ENCODE results near the gene NUBP2. TPM values are rescaled to one million over a fixed set of nuclear protein-coding genes. Genes with fewer than 3 reads are reported as not detected.

The NUBP2 gene
- total and polyA plus RNA-seq, 2 donors (not counting 3 experiments of a cell fraction or from before 2014, with no cell fraction given): 55.0 to 69.6 TPM

DNA sequence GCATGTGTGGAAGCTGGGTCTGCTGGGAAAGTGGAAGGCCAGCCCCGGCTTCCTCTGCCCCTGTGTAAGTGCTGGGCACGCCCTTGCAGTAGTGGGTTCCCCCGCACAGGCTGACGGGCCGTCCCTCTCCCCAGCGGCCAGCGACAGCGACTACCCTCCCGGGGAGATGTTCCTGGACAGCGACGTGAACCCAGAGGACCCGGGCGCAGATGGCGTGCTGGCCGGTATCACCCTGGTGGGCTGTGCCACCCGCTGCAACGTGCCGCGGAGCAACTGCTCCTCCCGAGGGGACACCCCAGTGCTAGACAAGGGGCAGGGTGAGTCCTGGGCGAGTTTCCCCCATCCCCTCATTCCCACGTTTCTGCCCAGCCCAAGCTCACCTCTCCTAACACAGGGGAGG lies 16.9 kb upstream of the NUBP2 start:
- H3K4me3 ChIP-seq (replicated peaks in 1 of 3; ENCODE audit: insufficient read depth in 1 of 3, low read depth in 1 of 3, low read length in 3 of 3): no peak overlapping the region
- POLR2A ChIA-PET: no interaction called here
- H4K20me1 ChIP-seq (replicated peaks; ENCODE audit: control insufficient read depth, extremely low read depth, insufficient read depth, low read length): no peaks in the 10 kb centered on the region
- CTCF ChIA-PET: interaction anchor here (1.4 to 1.6 kb wide), 2 partner anchors 42 to 402 kb away, joined by 4 read pairs; no protein-coding TSS in a partner anchor
- no TSS peak for BruUV-seq (replicated peaks)
- peaks cover 6% of the 10 kb centered on the region for H3K4me1 ChIP-seq (ENCODE audit: control insufficient read depth, extremely low read depth, insufficient read depth, low read length)
- H3K27ac ChIP-seq (ENCODE audit: insufficient read depth, low read depth, low read length): no peak overlapping the region
- H3K9me3 ChIP-seq (replicated peaks; ENCODE audit: control insufficient read depth, insufficient read depth, low read length): no peaks in the 10 kb centered on the region
- DNase-seq (ENCODE audit: low read depth, low spot score) (no peak), FAIRE-seq (no peak)
- no peaks in the 10 kb centered on the region for H3K27me3 ChIP-seq (ENCODE audit: control insufficient read depth in 2 of 2, insufficient read depth in 2 of 2, low read length in 2 of 2)
- no peak overlapping the region for H3K4me2 ChIP-seq (ENCODE audit: insufficient read depth, low read length)
- H3K36me3 ChIP-seq (ENCODE audit: control insufficient read depth in 2 of 2, extremely low read depth in 1 of 2, insufficient read depth in 2 of 2, low read length in 2 of 2): peaks cover 5 to 50% of the 10 kb centered on the region in 2 experiments
- intact Hi-C loops (cut with micrococcal nuclease) (no loop called here), dilution Hi-C loops (cut with MboI; ENCODE audit: extremely low pct_ligation_motif_present, low sequenced_read_pairs) (no loop called here)
- TF ChIP-seq EZH2 (IDR thresholded peaks at IDR 0.05; ENCODE audit: borderline replicate concordance, low read depth, low read length, severe bottlenecking): no peak
- TF ChIP-seq POLR2A (IDR thresholded peaks at IDR 0.05; ENCODE audit: low read depth, low read length): no peak
- no peak for TF ChIP-seq FOS (IDR thresholded peaks at IDR 0.05; ENCODE audit: borderline replicate concordance, insufficient read depth, low read length)
- TF ChIP-seq MYC (IDR thresholded peaks at IDR 0.05; ENCODE audit: low read depth, low read length): no peak
- no peak for TF ChIP-seq POLR2AphosphoS5 (IDR thresholded peaks at IDR 0.05; ENCODE audit: insufficient read depth, low read depth, low read length)
- TF ChIP-seq, protein P1, sequence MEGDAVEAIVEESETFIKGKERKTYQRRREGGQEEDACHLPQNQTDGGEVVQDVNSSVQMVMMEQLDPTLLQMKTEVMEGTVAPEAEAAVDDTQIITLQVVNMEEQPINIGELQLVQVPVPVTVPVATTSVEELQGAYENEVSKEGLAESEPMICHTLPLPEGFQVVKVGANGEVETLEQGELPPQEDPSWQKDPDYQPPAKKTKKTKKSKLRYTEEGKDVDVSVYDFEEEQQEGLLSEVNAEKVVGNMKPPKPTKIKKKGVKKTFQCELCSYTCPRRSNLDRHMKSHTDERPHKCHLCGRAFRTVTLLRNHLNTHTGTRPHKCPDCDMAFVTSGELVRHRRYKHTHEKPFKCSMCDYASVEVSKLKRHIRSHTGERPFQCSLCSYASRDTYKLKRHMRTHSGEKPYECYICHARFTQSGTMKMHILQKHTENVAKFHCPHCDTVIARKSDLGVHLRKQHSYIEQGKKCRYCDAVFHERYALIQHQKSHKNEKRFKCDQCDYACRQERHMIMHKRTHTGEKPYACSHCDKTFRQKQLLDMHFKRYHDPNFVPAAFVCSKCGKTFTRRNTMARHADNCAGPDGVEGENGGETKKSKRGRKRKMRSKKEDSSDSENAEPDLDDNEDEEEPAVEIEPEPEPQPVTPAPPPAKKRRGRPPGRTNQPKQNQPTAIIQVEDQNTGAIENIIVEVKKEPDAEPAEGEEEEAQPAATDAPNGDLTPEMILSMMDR (IDR thresholded peaks at IDR 0.05; ENCODE audit: extremely low read depth in 1 of 2, insufficient read depth in 1 of 2, low read depth in 1 of 2, low read length in 2 of 2): no peak
- no peaks in the 10 kb centered on the region for H3K9me1 ChIP-seq (replicated peaks; ENCODE audit: control insufficient read depth, extremely low read depth, insufficient read depth, low read length)
- H2AFZ ChIP-seq (ENCODE audit: low read depth, low read length): no peak overlapping the region
- no peaks in the 10 kb centered on the region for H3K79me2 ChIP-seq (ENCODE audit: control insufficient read depth, insufficient read depth, low read length)
- no peak overlapping the region for H3K9ac ChIP-seq (replicated peaks; ENCODE audit: extremely low read depth, insufficient read depth, low read length)

DNA sequence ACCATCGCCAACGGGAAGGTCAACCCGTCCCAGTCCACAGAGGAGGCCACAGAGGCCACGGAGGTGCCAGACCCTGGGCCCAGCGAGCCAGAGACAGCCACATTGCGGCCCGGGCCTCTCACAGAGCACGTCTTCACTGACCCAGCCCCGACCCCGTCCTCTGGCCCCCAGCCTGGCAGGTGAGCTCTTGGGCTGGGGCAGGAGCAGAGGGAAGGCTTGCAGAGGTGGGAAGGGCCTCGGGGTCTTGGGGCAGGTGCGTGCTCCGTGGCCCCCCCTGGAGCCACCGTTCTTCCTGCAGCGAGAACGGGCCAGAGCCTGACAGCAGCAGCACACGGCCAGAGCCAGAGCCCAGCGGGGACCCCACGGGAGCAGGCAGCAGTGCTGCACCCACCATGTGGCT lies 16.5 kb upstream of the NUBP2 start:
- peaks cover 6% of the 10 kb centered on the region for H3K4me1 ChIP-seq (ENCODE audit: control insufficient read depth, extremely low read depth, insufficient read depth, low read length)
- BruUV-seq (replicated peaks): TSS peak; percentile 9
- H4K20me1 ChIP-seq (replicated peaks; ENCODE audit: control insufficient read depth, extremely low read depth, insufficient read depth, low read length): no peaks in the 10 kb centered on the region
- H3K36me3 ChIP-seq (ENCODE audit: control insufficient read depth in 2 of 2, extremely low read depth in 1 of 2, insufficient read depth in 2 of 2, low read length in 2 of 2): peaks cover 5 to 46% of the 10 kb centered on the region in 2 experiments
- no peak overlapping the region for H3K9ac ChIP-seq (replicated peaks; ENCODE audit: extremely low read depth, insufficient read depth, low read length)
- no peaks in the 10 kb centered on the region for H3K9me3 ChIP-seq (replicated peaks; ENCODE audit: control insufficient read depth, insufficient read depth, low read length)
- no peak overlapping the region for H3K4me2 ChIP-seq (ENCODE audit: insufficient read depth, low read length)
- dilution Hi-C loops (cut with MboI; ENCODE audit: extremely low pct_ligation_motif_present, low sequenced_read_pairs): no loop called here
- no peaks in the 10 kb centered on the region for H3K27me3 ChIP-seq (ENCODE audit: control insufficient read depth in 2 of 2, insufficient read depth in 2 of 2, low read length in 2 of 2)
- POLR2A ChIA-PET: no interaction called here
- CTCF ChIA-PET: no interaction called here
- FAIRE-seq: no peak
- DNase-seq (ENCODE audit: low read depth, low spot score): no peak
- H3K9me1 ChIP-seq (replicated peaks; ENCODE audit: control insufficient read depth, extremely low read depth, insufficient read depth, low read length): no peaks in the 10 kb centered on the region
- H3K27ac ChIP-seq (ENCODE audit: insufficient read depth, low read depth, low read length): no peak overlapping the region
- no peak for TF ChIP-seq POLR2A (IDR thresholded peaks at IDR 0.05; ENCODE audit: low read depth, low read length)
- TF ChIP-seq FOS (IDR thresholded peaks at IDR 0.05; ENCODE audit: borderline replicate concordance, insufficient read depth, low read length): no peak
- TF ChIP-seq POLR2AphosphoS5 (IDR thresholded peaks at IDR 0.05; ENCODE audit: insufficient read depth, low read depth, low read length): no peak
- no peak for TF ChIP-seq EZH2 (IDR thresholded peaks at IDR 0.05; ENCODE audit: borderline replicate concordance, low read depth, low read length, severe bottlenecking)
- TF ChIP-seq GATA2 (IDR thresholded peaks at IDR 0.05; ENCODE audit: insufficient read depth, insufficient read length, low read depth, low read length): no peak
- TF ChIP-seq, protein P2, sequence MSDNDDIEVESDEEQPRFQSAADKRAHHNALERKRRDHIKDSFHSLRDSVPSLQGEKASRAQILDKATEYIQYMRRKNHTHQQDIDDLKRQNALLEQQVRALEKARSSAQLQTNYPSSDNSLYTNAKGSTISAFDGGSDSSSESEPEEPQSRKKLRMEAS (IDR thresholded peaks at IDR 0.05; ENCODE audit: insufficient read depth, insufficient read length): no peak
- TF ChIP-seq, protein P1 (IDR thresholded peaks at IDR 0.05; ENCODE audit: extremely low read depth in 1 of 2, insufficient read depth in 1 of 2, low read depth in 1 of 2, low read length in 2 of 2): no peak
- TF ChIP-seq JUN (IDR thresholded peaks at IDR 0.05; ENCODE audit: borderline replicate concordance, insufficient read depth, insufficient read length, low read depth): no peak
- no peak for TF ChIP-seq MYC (IDR thresholded peaks at IDR 0.05; ENCODE audit: low read depth, low read length)
- H3K4me3 ChIP-seq (replicated peaks in 1 of 3; ENCODE audit: insufficient read depth in 1 of 3, low read depth in 1 of 3, low read length in 3 of 3): no peak overlapping the region
- H3K79me2 ChIP-seq (ENCODE audit: control insufficient read depth, insufficient read depth, low read length): no peaks in the 10 kb centered on the region
- H2AFZ ChIP-seq (ENCODE audit: low read depth, low read length): no peak overlapping the region
- intact Hi-C loops (cut with micrococcal nuclease): no loop called here
